H1 (cell line): ENCODE results near the gene CDH22. TPM values are rescaled to one million over a fixed set of nuclear protein-coding genes. Genes with fewer than 3 reads are reported as not detected.

ENCODE experiments used
- CTCF ChIA-PET: fragments of 300-600 bp; sonication (Branson Sonifier 250); formaldehyde crosslinking; loops from one replicate; lab custom pipeline; 2021; ENCODE audit not compliant: partially characterized antibody; lab: Charles Lee
- POLR2A ChIA-PET: fragments of 300-600 bp; sonication (Branson Sonifier 250); formaldehyde crosslinking; loops from one replicate; lab custom pipeline; 2021; ENCODE audit warnings: inconsistent platforms; ENCODE audit not compliant: partially characterized antibody; lab: Charles Lee
- DNase-seq, 2 experiments: peaks; one replicate each; pipeline versions ENCODE4 v3.0.0 to v3.0.0-alpha.2; 2010 to 2022; ENCODE audit warnings: low spot score in 2 of 2, low read depth in 1 of 2, mixed read lengths in 1 of 2
- FAIRE-seq: peaks from 2 replicates; lab custom pipeline; 2011; peaks lifted over from hg19 to GRCh38; lab: Jason Lieb, UNC
- H2AFZ ChIP-seq: 2 replicates; pipeline ENCODE4 v1.8.1; 2012; ENCODE audit warnings: low read length, inconsistent platforms
- H2AK5ac ChIP-seq: 2 replicates; pipeline ENCODE4 v1.6.1; 2013; ENCODE audit warnings: low read depth, low read length
- H2BK120ac ChIP-seq: replicated peaks from 2 replicates; pipeline ENCODE3; 2013; ENCODE audit warnings: low read depth, low read length, inconsistent platforms
- H2BK12ac ChIP-seq: 2 replicates; pipeline ENCODE4 v1.6.1; 2013; ENCODE audit warnings: low read depth, low read length
- H2BK15ac ChIP-seq: 2 replicates; pipeline ENCODE4 v1.6.1; 2013; ENCODE audit warnings: low read length
- H2BK20ac ChIP-seq: 2 replicates; pipeline ENCODE4 v1.6.1; 2013; ENCODE audit warnings: low read length
- H2BK5ac ChIP-seq: 2 replicates; pipeline ENCODE4 v1.6.1; 2013; ENCODE audit warnings: low read depth, low read length
- H3K14ac ChIP-seq: 2 replicates; pipeline ENCODE4 v1.6.1; 2013; ENCODE audit warnings: inconsistent platforms; ENCODE audit not compliant: insufficient read length
- H3K18ac ChIP-seq: 2 replicates; pipeline ENCODE4 v1.6.1; 2013; ENCODE audit warnings: low read length; ENCODE audit errors: extremely low read depth
- H3K23ac ChIP-seq: 2 replicates; pipeline ENCODE4 v1.6.1; 2013; ENCODE audit warnings: inconsistent platforms; ENCODE audit not compliant: insufficient read length
- H3K23me2 ChIP-seq: 2 replicates; pipeline ENCODE4 v1.6.1; 2013; ENCODE audit warnings: low read depth, low read length
- H3K27ac ChIP-seq: 2 replicates; pipeline ENCODE4 v1.6.1; 2011; ENCODE audit warnings: low read depth, low read length, inconsistent platforms
- H3K27me3 ChIP-seq, 4 experiments: replicated peaks in 1 of 4; 1 replicate in 1 of 4; 2 replicates in 3 of 4; pipeline versions ENCODE4 v1.6.1 to v1.8.1; 2011 to 2013; ENCODE audit warnings: low read length in 3 of 4, mild to moderate bottlenecking in 3 of 4, inconsistent platforms in 2 of 4, mixed read lengths in 2 of 4, moderate library complexity in 1 of 4; ENCODE audit not compliant: control insufficient read depth in 3 of 4, insufficient read depth in 3 of 4; ENCODE audit errors: extremely low read depth in 1 of 4
- H3K36me3 ChIP-seq, 4 experiments: 2 replicates each; pipeline versions ENCODE4 v1.6.1 to v1.8.1; 2011 to 2013; ENCODE audit warnings: mild to moderate bottlenecking in 4 of 4, low read length in 3 of 4, moderate library complexity in 2 of 4, control low read depth in 1 of 4, inconsistent platforms in 1 of 4; ENCODE audit not compliant: insufficient read depth in 4 of 4, control insufficient read depth in 2 of 4
- H3K4ac ChIP-seq: replicated peaks from 2 replicates; pipeline ENCODE3; 2013; ENCODE audit warnings: low read length, low read depth, mixed read lengths, inconsistent platforms; ENCODE audit not compliant: insufficient read length
- H3K4me1 ChIP-seq, 4 experiments: replicated peaks in 1 of 4; 1 replicate in 1 of 4; 2 replicates in 3 of 4; pipeline versions ENCODE4 v1.6.1 to v1.8.1; 2011 to 2013; ENCODE audit warnings: low read length in 3 of 4, inconsistent platforms in 2 of 4, mixed read lengths in 1 of 4; ENCODE audit not compliant: insufficient read depth in 4 of 4, control insufficient read depth in 3 of 4
- H3K4me2 ChIP-seq, 2 experiments: 2 replicates each; pipeline versions ENCODE4 v1.6.1 to v1.8.1; 2011 to 2013; ENCODE audit warnings: low read depth in 2 of 2, low read length in 2 of 2, control low read depth in 1 of 2, inconsistent platforms in 1 of 2, mild to moderate bottlenecking in 1 of 2; ENCODE audit not compliant: insufficient read depth in 1 of 2
- H3K4me3 ChIP-seq, 4 experiments: fragments of 200-600, 300-600 bp in 1 of 4; sonication (generic), shearing (Covaris generic), sonication (Bioruptor Twin) in 1 of 4; 2 replicates each; pipeline versions ENCODE4 v1.5.1 to v1.8.1; 2011 to 2016; ENCODE audit warnings: low read length in 4 of 4, low read depth in 3 of 4, control low read depth in 2 of 4, inconsistent platforms in 2 of 4, mild to moderate bottlenecking in 2 of 4, mixed read lengths in 1 of 4, moderate library complexity in 1 of 4; ENCODE audit not compliant: insufficient read depth in 2 of 4; ENCODE audit errors: extremely low read depth in 1 of 4
- H3K56ac ChIP-seq: replicated peaks from 2 replicates; pipeline ENCODE3; 2013; ENCODE audit warnings: low read depth, mild to moderate bottlenecking, mixed read lengths, low read length, inconsistent platforms; ENCODE audit not compliant: insufficient read length
- H3K79me1 ChIP-seq: 2 replicates; pipeline ENCODE4 v1.6.1; 2013; ENCODE audit warnings: low read depth, low read length, control low read depth
- H3K79me2 ChIP-seq, 2 experiments: 2 replicates each; pipeline versions ENCODE4 v1.6.1 to v1.8.1; 2012 to 2013; ENCODE audit warnings: low read length in 2 of 2, mild to moderate bottlenecking in 2 of 2, inconsistent platforms in 1 of 2; ENCODE audit not compliant: insufficient read depth in 2 of 2, control insufficient read depth in 1 of 2
- H3K9ac ChIP-seq, 4 experiments: replicated peaks in 1 of 4; 1 replicate in 1 of 4; 2 replicates in 3 of 4; pipeline versions ENCODE4 v1.6.1 to v1.8.1; 2011 to 2013; ENCODE audit warnings: low read depth in 3 of 4, low read length in 3 of 4, control low read depth in 2 of 4, mild to moderate bottlenecking in 2 of 4, moderate library complexity in 2 of 4, inconsistent platforms in 1 of 4; ENCODE audit errors: extremely low read depth in 1 of 4
- H3K9me3 ChIP-seq, 2 experiments: 2 replicates each; pipeline versions ENCODE4 v1.6.1 to v1.8.1; 2012 to 2013; ENCODE audit warnings: mild to moderate bottlenecking in 2 of 2, moderate library complexity in 2 of 2, control low read depth in 1 of 2, inconsistent platforms in 1 of 2, low read depth in 1 of 2, low read length in 1 of 2, mixed read lengths in 1 of 2; ENCODE audit not compliant: insufficient read depth in 2 of 2
- H4K20me1 ChIP-seq, 2 experiments: replicated peaks in 1 of 2; 2 replicates each; pipeline versions ENCODE3 to v1.8.1; 2011 to 2013; ENCODE audit warnings: inconsistent platforms in 2 of 2, low read length in 2 of 2, mild to moderate bottlenecking in 1 of 2; ENCODE audit not compliant: insufficient read depth in 2 of 2, control insufficient read depth in 1 of 2
- H4K5ac ChIP-seq: 2 replicates; pipeline ENCODE4 v1.6.1; 2013; ENCODE audit warnings: low read length, low read depth, mixed read lengths, inconsistent platforms; ENCODE audit not compliant: insufficient read length
- H4K8ac ChIP-seq: 2 replicates; pipeline ENCODE4 v1.8.0; 2013; ENCODE audit warnings: mild to moderate bottlenecking, moderate library complexity, low read length, inconsistent platforms; ENCODE audit not compliant: insufficient read depth; ENCODE audit errors: extremely low read depth
- H4K91ac ChIP-seq: replicated peaks from 2 replicates; pipeline ENCODE3; 2013; ENCODE audit warnings: low read length, mixed read lengths, inconsistent platforms; ENCODE audit not compliant: insufficient read length
- E2F6 ChIP-seq: IDR thresholded peaks from 2 replicates; pipeline ENCODE4 v1.6.1; 2012; ENCODE audit warnings: inconsistent platforms
- EP300 ChIP-seq, 2 experiments: IDR thresholded peaks; 1 replicate in 1 of 2; 2 replicates in 1 of 2; pipeline ENCODE4 v1.6.1; 2011 to 2012; ENCODE audit warnings: low read depth in 2 of 2, low read length in 2 of 2, mild to moderate bottlenecking in 2 of 2, borderline replicate concordance in 1 of 2, inconsistent platforms in 1 of 2, moderate library complexity in 1 of 2
- EZH2 ChIP-seq: fragments of 200-600 bp; sonication (generic); IDR thresholded peaks from 2 replicates; pipeline ENCODE4 v1.7.1; 2012; ENCODE audit warnings: low read depth, mild to moderate bottlenecking, moderate library complexity, low read length, inconsistent platforms; ENCODE audit not compliant: severe bottlenecking
- KDM1A ChIP-seq: fragments of 200-600, 300-600 bp; sonication (generic); IDR thresholded peaks from 2 replicates; pipeline ENCODE4 v1.7.1; 2016; ENCODE audit warnings: mild to moderate bottlenecking, low read length, borderline replicate concordance
- WGBS, 2 experiments: shearing (Covaris generic) in 1 of 2; methylation state at CpG; one replicate each; pipeline versions ENCODE4 v1.1.6 to v1.1.7; 2013 to 2015; ENCODE audit warnings: low lambda C conversion rate in 2 of 2, mixed read lengths in 2 of 2, inconsistent platforms in 1 of 2, low coverage in 1 of 2, missing lambda C conversion rate in 1 of 2; ENCODE audit not compliant: insufficient replicate concordance in 2 of 2, insufficient coverage in 1 of 2, insufficient read length in 1 of 2; ENCODE audit errors: extremely low coverage in 1 of 2, missing lambda C conversion rate in 1 of 2; 5-methylcytosine and 5-hydroxymethylcytosine counted together
- polyA plus RNA-seq, 7 experiments: library from polyadenylated mRNA; depleted of rRNA in 3 of 7; stranded (reverse) in 5 of 7; unstranded in 2 of 7; fragments of >200 nt in 5 of 7; fragments of 200-250 nt in 2 of 7; gene quantifications; 1 replicate in 5 of 7; 2 replicates in 1 of 7; 4 replicates in 1 of 7; pipeline versions ENCODE4 v1.2.1 to v1.2.3, GENCODE V29; 2011 to 2013; ENCODE audit warnings: missing spikeins in 2 of 7, mixed read lengths in 2 of 7
- total RNA-seq: library from RNA; stranded (reverse); fragmentation: NEBNext Ultra II Directional; extraction: Animal tissue kit (Norgen Biotek cat#: 25700); gene quantifications from 2 replicates; pipeline ENCODE4 v1.2.1, GENCODE V29; 2021
- TF ChIP-seq, protein P1 (sequence below): IDR thresholded peaks from 2 replicates; pipeline ENCODE4 v1.6.1; 2012; ENCODE audit warnings: inconsistent platforms

The CDH22 gene
- total and polyA plus RNA-seq, 2 of the 8 experiments (the other 6 are each of a cell fraction or from before 2014, with no cell fraction given): 0.35 to 0.39 TPM

DNA sequence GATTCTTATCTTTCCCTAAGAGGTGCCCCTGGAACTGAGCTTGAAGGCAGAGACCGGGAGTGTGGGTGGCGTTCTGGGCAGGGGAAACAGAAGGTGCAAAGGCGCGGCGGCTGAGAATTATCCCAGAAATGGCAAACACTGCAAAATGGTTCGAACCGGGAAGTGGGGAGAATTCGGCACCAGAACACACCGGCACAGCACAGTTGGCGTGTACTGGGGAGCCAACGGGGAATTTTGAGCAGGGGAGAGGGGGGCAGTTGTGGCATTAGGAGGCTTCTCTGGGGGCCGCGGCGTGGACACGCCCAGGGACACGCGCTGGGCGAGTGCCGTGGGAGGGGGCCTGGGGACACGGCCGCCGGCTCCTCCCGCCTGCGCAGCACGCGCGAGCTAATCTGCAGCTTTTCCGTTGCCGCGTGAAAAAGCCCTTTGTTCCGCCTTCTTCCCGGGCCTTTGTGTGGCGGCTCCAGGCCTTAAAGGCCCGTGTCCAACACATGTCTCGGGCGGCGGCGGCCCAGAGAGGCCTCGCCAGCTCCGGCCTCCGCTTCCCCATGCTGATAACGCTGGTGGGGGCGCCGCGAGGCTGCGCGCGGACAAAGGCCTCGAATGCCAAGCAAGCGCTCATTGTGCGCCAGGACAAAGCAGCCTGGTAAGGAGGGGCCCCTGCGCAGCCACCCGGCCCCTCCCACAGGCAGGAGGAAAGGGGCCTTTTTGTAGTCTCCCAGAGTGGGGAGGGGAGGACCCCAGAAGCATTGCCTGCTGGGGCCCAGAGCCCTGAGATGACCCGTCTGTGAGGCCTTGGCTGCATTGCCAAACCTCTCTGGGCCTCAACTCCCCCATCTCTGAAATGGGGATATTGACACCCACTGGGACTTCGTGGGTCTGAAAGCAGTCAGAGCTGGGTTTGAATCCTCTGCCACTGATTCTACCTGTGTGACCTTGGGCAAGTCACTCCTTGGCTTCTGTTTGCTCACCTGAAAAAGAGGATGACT is 107.4 kb downstream of the CDH22 start:
- no peaks in the 10 kb centered on the region for H3K9me3 ChIP-seq
- TF ChIP-seq, protein P1, sequence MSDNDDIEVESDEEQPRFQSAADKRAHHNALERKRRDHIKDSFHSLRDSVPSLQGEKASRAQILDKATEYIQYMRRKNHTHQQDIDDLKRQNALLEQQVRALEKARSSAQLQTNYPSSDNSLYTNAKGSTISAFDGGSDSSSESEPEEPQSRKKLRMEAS: peak; percentile 39; the same call in 1 of the 2 replicates
- no peak for TF ChIP-seq EP300 (IDR thresholded peaks at IDR 0.05; ENCODE audit: borderline replicate concordance in 1 of 2, low read depth in 2 of 2, low read length in 2 of 2)
- peak; percentile 88; the same call in 1 of the 2 replicates for TF ChIP-seq KDM1A
- TF ChIP-seq E2F6: peak; percentile 49; the same call in 1 of the 2 replicates
- no peak for TF ChIP-seq EZH2
- no peak overlapping the region for H3K27ac ChIP-seq
- H3K14ac ChIP-seq: no peak overlapping the region
- H2BK5ac ChIP-seq: no peak overlapping the region
- peaks cover 0 to 21% (median 7%) of the 10 kb centered on the region in 4 experiments; a peak in 5 of 7 replicates for H3K4me1 ChIP-seq
- H3K18ac ChIP-seq: no peak overlapping the region
- POLR2A ChIA-PET: interaction anchor here (0.7 kb wide), 1 partner anchor 11 kb away, joined by 3 read pairs; no protein-coding TSS in a partner anchor
- H2AFZ ChIP-seq: no peak overlapping the region
- H4K5ac ChIP-seq: no peak overlapping the region
- 0 out of 2 replicates have a peak overlapping the region, but pooled peaks have one; percentile 13 for H2BK12ac ChIP-seq
- H2BK15ac ChIP-seq: no peak overlapping the region
- H3K27me3 ChIP-seq: peaks cover 0 to 8% (median 0%) of the 10 kb centered on the region in 4 experiments; a peak in 3 of 7 replicates
- H3K4me2 ChIP-seq: no peak overlapping the region
- peak overlapping the region; percentile 82; the same call in 1 of the 2 replicates for H4K8ac ChIP-seq
- no peaks in the 10 kb centered on the region for H3K79me1 ChIP-seq
- FAIRE-seq (no peak), DNase-seq (no peak)
- no peaks in the 10 kb centered on the region for H4K20me1 ChIP-seq
- H3K9ac ChIP-seq: no peak overlapping the region
- no peak overlapping the region for H3K4me3 ChIP-seq
- H3K23ac ChIP-seq: no peak overlapping the region
- no peak overlapping the region for H2BK120ac ChIP-seq
- H3K36me3 ChIP-seq: no peaks in the 10 kb centered on the region
- peaks cover 7% of the 10 kb centered on the region for H3K23me2 ChIP-seq
- H3K4ac ChIP-seq: no peak overlapping the region
- CTCF ChIA-PET: interaction anchor here (0.5 to 2.3 kb wide), 5 partner anchors 11 to 213 kb away, joined by 3 to 5 read pairs (median 4); no protein-coding TSS in a partner anchor
- H3K79me2 ChIP-seq: no peaks in the 10 kb centered on the region
- H2AK5ac ChIP-seq: no peak overlapping the region
- WGBS, 2 experiments: 87% methylated on average over 52 of the region's 55 CpGs; no CpG with 5 or more reads in 1 of the 2 experiments
- no peak overlapping the region for H4K91ac ChIP-seq
- H2BK20ac ChIP-seq: 0 out of 2 replicates have a peak overlapping the region, but pooled peaks have one; percentile 0
- no peak overlapping the region for H3K56ac ChIP-seq
